H1 (cell line): ENCODE measurements around the gene ADAMTS13. TPM values are rescaled to one million over a fixed set of nuclear protein-coding genes. Genes with fewer than 3 reads are reported as not detected.

Source experiments
- CTCF ChIA-PET: fragments of 300-600 bp; sonication (Branson Sonifier 250); formaldehyde crosslinking; loops from one replicate; lab custom pipeline; 2021; ENCODE audit not compliant: partially characterized antibody; lab: Charles Lee
- POLR2A ChIA-PET: fragments of 300-600 bp; sonication (Branson Sonifier 250); formaldehyde crosslinking; loops from one replicate; lab custom pipeline; 2021; ENCODE audit warnings: inconsistent platforms; ENCODE audit not compliant: partially characterized antibody; lab: Charles Lee
- DNase-seq, 2 experiments: peaks; one replicate each; pipeline versions ENCODE4 v3.0.0 to v3.0.0-alpha.2; 2010 to 2022; ENCODE audit warnings: low spot score in 2 of 2, low read depth in 1 of 2, mixed read lengths in 1 of 2
- FAIRE-seq: peaks from 2 replicates; lab custom pipeline; 2011; peaks lifted over from hg19 to GRCh38; lab: Jason Lieb, UNC
- H2AFZ ChIP-seq: 2 replicates; pipeline ENCODE4 v1.8.1; 2012; ENCODE audit warnings: low read length, inconsistent platforms
- H2AK5ac ChIP-seq: 2 replicates; pipeline ENCODE4 v1.6.1; 2013; ENCODE audit warnings: low read depth, low read length
- H2BK120ac ChIP-seq: replicated peaks from 2 replicates; pipeline ENCODE3; 2013; ENCODE audit warnings: low read depth, low read length, inconsistent platforms
- H2BK12ac ChIP-seq: 2 replicates; pipeline ENCODE4 v1.6.1; 2013; ENCODE audit warnings: low read depth, low read length
- H2BK15ac ChIP-seq: 2 replicates; pipeline ENCODE4 v1.6.1; 2013; ENCODE audit warnings: low read length
- H2BK20ac ChIP-seq: 2 replicates; pipeline ENCODE4 v1.6.1; 2013; ENCODE audit warnings: low read length
- H2BK5ac ChIP-seq: 2 replicates; pipeline ENCODE4 v1.6.1; 2013; ENCODE audit warnings: low read depth, low read length
- H3K14ac ChIP-seq: 2 replicates; pipeline ENCODE4 v1.6.1; 2013; ENCODE audit warnings: inconsistent platforms; ENCODE audit not compliant: insufficient read length
- H3K18ac ChIP-seq: 2 replicates; pipeline ENCODE4 v1.6.1; 2013; ENCODE audit warnings: low read length; ENCODE audit errors: extremely low read depth
- H3K23ac ChIP-seq: 2 replicates; pipeline ENCODE4 v1.6.1; 2013; ENCODE audit warnings: inconsistent platforms; ENCODE audit not compliant: insufficient read length
- H3K23me2 ChIP-seq: 2 replicates; pipeline ENCODE4 v1.6.1; 2013; ENCODE audit warnings: low read depth, low read length
- H3K27ac ChIP-seq: 2 replicates; pipeline ENCODE4 v1.6.1; 2011; ENCODE audit warnings: low read depth, low read length, inconsistent platforms
- H3K27me3 ChIP-seq, 4 experiments: replicated peaks in 1 of 4; 1 replicate in 1 of 4; 2 replicates in 3 of 4; pipeline versions ENCODE4 v1.6.1 to v1.8.1; 2011 to 2013; ENCODE audit warnings: low read length in 3 of 4, mild to moderate bottlenecking in 3 of 4, inconsistent platforms in 2 of 4, mixed read lengths in 2 of 4, moderate library complexity in 1 of 4; ENCODE audit not compliant: control insufficient read depth in 3 of 4, insufficient read depth in 3 of 4; ENCODE audit errors: extremely low read depth in 1 of 4
- H3K36me3 ChIP-seq, 4 experiments: 2 replicates each; pipeline versions ENCODE4 v1.6.1 to v1.8.1; 2011 to 2013; ENCODE audit warnings: mild to moderate bottlenecking in 4 of 4, low read length in 3 of 4, moderate library complexity in 2 of 4, control low read depth in 1 of 4, inconsistent platforms in 1 of 4; ENCODE audit not compliant: insufficient read depth in 4 of 4, control insufficient read depth in 2 of 4
- H3K4ac ChIP-seq: replicated peaks from 2 replicates; pipeline ENCODE3; 2013; ENCODE audit warnings: low read length, low read depth, mixed read lengths, inconsistent platforms; ENCODE audit not compliant: insufficient read length
- H3K4me1 ChIP-seq, 4 experiments: replicated peaks in 1 of 4; 1 replicate in 1 of 4; 2 replicates in 3 of 4; pipeline versions ENCODE4 v1.6.1 to v1.8.1; 2011 to 2013; ENCODE audit warnings: low read length in 3 of 4, inconsistent platforms in 2 of 4, mixed read lengths in 1 of 4; ENCODE audit not compliant: insufficient read depth in 4 of 4, control insufficient read depth in 3 of 4
- H3K4me2 ChIP-seq, 2 experiments: 2 replicates each; pipeline versions ENCODE4 v1.6.1 to v1.8.1; 2011 to 2013; ENCODE audit warnings: low read depth in 2 of 2, low read length in 2 of 2, control low read depth in 1 of 2, inconsistent platforms in 1 of 2, mild to moderate bottlenecking in 1 of 2; ENCODE audit not compliant: insufficient read depth in 1 of 2
- H3K4me3 ChIP-seq, 4 experiments: fragments of 200-600, 300-600 bp in 1 of 4; sonication (generic), shearing (Covaris generic), sonication (Bioruptor Twin) in 1 of 4; 2 replicates each; pipeline versions ENCODE4 v1.5.1 to v1.8.1; 2011 to 2016; ENCODE audit warnings: low read length in 4 of 4, low read depth in 3 of 4, control low read depth in 2 of 4, inconsistent platforms in 2 of 4, mild to moderate bottlenecking in 2 of 4, mixed read lengths in 1 of 4, moderate library complexity in 1 of 4; ENCODE audit not compliant: insufficient read depth in 2 of 4; ENCODE audit errors: extremely low read depth in 1 of 4
- H3K56ac ChIP-seq: replicated peaks from 2 replicates; pipeline ENCODE3; 2013; ENCODE audit warnings: low read depth, mild to moderate bottlenecking, mixed read lengths, low read length, inconsistent platforms; ENCODE audit not compliant: insufficient read length
- H3K79me1 ChIP-seq: 2 replicates; pipeline ENCODE4 v1.6.1; 2013; ENCODE audit warnings: low read depth, low read length, control low read depth
- H3K79me2 ChIP-seq, 2 experiments: 2 replicates each; pipeline versions ENCODE4 v1.6.1 to v1.8.1; 2012 to 2013; ENCODE audit warnings: low read length in 2 of 2, mild to moderate bottlenecking in 2 of 2, inconsistent platforms in 1 of 2; ENCODE audit not compliant: insufficient read depth in 2 of 2, control insufficient read depth in 1 of 2
- H3K9ac ChIP-seq, 4 experiments: replicated peaks in 1 of 4; 1 replicate in 1 of 4; 2 replicates in 3 of 4; pipeline versions ENCODE4 v1.6.1 to v1.8.1; 2011 to 2013; ENCODE audit warnings: low read depth in 3 of 4, low read length in 3 of 4, control low read depth in 2 of 4, mild to moderate bottlenecking in 2 of 4, moderate library complexity in 2 of 4, inconsistent platforms in 1 of 4; ENCODE audit errors: extremely low read depth in 1 of 4
- H3K9me3 ChIP-seq, 2 experiments: 2 replicates each; pipeline versions ENCODE4 v1.6.1 to v1.8.1; 2012 to 2013; ENCODE audit warnings: mild to moderate bottlenecking in 2 of 2, moderate library complexity in 2 of 2, control low read depth in 1 of 2, inconsistent platforms in 1 of 2, low read depth in 1 of 2, low read length in 1 of 2, mixed read lengths in 1 of 2; ENCODE audit not compliant: insufficient read depth in 2 of 2
- H4K20me1 ChIP-seq, 2 experiments: replicated peaks in 1 of 2; 2 replicates each; pipeline versions ENCODE3 to v1.8.1; 2011 to 2013; ENCODE audit warnings: inconsistent platforms in 2 of 2, low read length in 2 of 2, mild to moderate bottlenecking in 1 of 2; ENCODE audit not compliant: insufficient read depth in 2 of 2, control insufficient read depth in 1 of 2
- H4K5ac ChIP-seq: 2 replicates; pipeline ENCODE4 v1.6.1; 2013; ENCODE audit warnings: low read length, low read depth, mixed read lengths, inconsistent platforms; ENCODE audit not compliant: insufficient read length
- H4K8ac ChIP-seq: 2 replicates; pipeline ENCODE4 v1.8.0; 2013; ENCODE audit warnings: mild to moderate bottlenecking, moderate library complexity, low read length, inconsistent platforms; ENCODE audit not compliant: insufficient read depth; ENCODE audit errors: extremely low read depth
- H4K91ac ChIP-seq: replicated peaks from 2 replicates; pipeline ENCODE3; 2013; ENCODE audit warnings: low read length, mixed read lengths, inconsistent platforms; ENCODE audit not compliant: insufficient read length
- ATF3 ChIP-seq: IDR thresholded peaks from 2 replicates; pipeline ENCODE4 v1.6.1; 2011; ENCODE audit warnings: low read depth, mild to moderate bottlenecking, low read length; ENCODE audit not compliant: insufficient read depth
- CBX5 ChIP-seq: fragments of 300-800, 300-1000 bp; sonication (generic); IDR thresholded peaks from 2 replicates; pipeline ENCODE4 v1.7.1; 2016; ENCODE audit warnings: antibody characterized with exemption, low read length, low read depth
- CEBPB ChIP-seq: IDR thresholded peaks from 2 replicates; pipeline ENCODE4 v1.6.1; 2012; ENCODE audit warnings: low read depth, low read length
- EP300 ChIP-seq, 2 experiments: IDR thresholded peaks; 1 replicate in 1 of 2; 2 replicates in 1 of 2; pipeline ENCODE4 v1.6.1; 2011 to 2012; ENCODE audit warnings: low read depth in 2 of 2, low read length in 2 of 2, mild to moderate bottlenecking in 2 of 2, borderline replicate concordance in 1 of 2, inconsistent platforms in 1 of 2, moderate library complexity in 1 of 2
- NRF1 ChIP-seq: IDR thresholded peaks from 2 replicates; pipeline ENCODE4 v1.6.1; 2011; ENCODE audit warnings: mild to moderate bottlenecking, low read depth, low read length, improper control_type of control experiment
- PHF8 ChIP-seq: fragments of 200-600 bp; sonication (generic); conservative IDR thresholded peaks from 2 replicates; pipeline ENCODE4 v1.7.1; 2012; ENCODE audit warnings: low read depth, mild to moderate bottlenecking, inconsistent platforms, low read length, moderate library complexity
- RAD21 ChIP-seq, 2 experiments: IDR thresholded peaks in 1 of 2; conservative IDR thresholded peaks in 1 of 2; 2 replicates each; pipeline ENCODE4 v1.6.1; 2011; ENCODE audit warnings: low read depth in 2 of 2, low read length in 2 of 2, improper control_type of control experiment in 1 of 2, inconsistent platforms in 1 of 2, mild to moderate bottlenecking in 1 of 2, moderate library complexity in 1 of 2
- RFX5 ChIP-seq: IDR thresholded peaks from 2 replicates; pipeline ENCODE4 v1.6.1; 2011; ENCODE audit warnings: low read depth, low read length, improper control_type of control experiment, borderline replicate concordance
- SAP30 ChIP-seq: fragments of 300-600 bp; sonication (generic); IDR thresholded peaks from 2 replicates; pipeline ENCODE4 v1.7.1; 2012; ENCODE audit warnings: low read length, moderate library complexity, mild to moderate bottlenecking, inconsistent platforms; ENCODE audit not compliant: insufficient read depth, insufficient replicate concordance
- TAF7 ChIP-seq: optimal IDR thresholded peaks from 2 replicates; pipeline ENCODE3; 2011; ENCODE audit warnings: low read depth, mild to moderate bottlenecking, inconsistent platforms, low read length, moderate library complexity, borderline replicate concordance
- TCF12 ChIP-seq: IDR thresholded peaks from 2 replicates; pipeline ENCODE4 v1.6.1; 2011; ENCODE audit warnings: low read depth, mild to moderate bottlenecking, low read length
- WGBS, 2 experiments: shearing (Covaris generic) in 1 of 2; methylation state at CpG; one replicate each; pipeline versions ENCODE4 v1.1.6 to v1.1.7; 2013 to 2015; ENCODE audit warnings: low lambda C conversion rate in 2 of 2, mixed read lengths in 2 of 2, inconsistent platforms in 1 of 2, low coverage in 1 of 2, missing lambda C conversion rate in 1 of 2; ENCODE audit not compliant: insufficient replicate concordance in 2 of 2, insufficient coverage in 1 of 2, insufficient read length in 1 of 2; ENCODE audit errors: extremely low coverage in 1 of 2, missing lambda C conversion rate in 1 of 2; 5-methylcytosine and 5-hydroxymethylcytosine counted together
- polyA plus RNA-seq, 7 experiments: library from polyadenylated mRNA; depleted of rRNA in 3 of 7; stranded (reverse) in 5 of 7; unstranded in 2 of 7; fragments of >200 nt in 5 of 7; fragments of 200-250 nt in 2 of 7; gene quantifications; 1 replicate in 5 of 7; 2 replicates in 1 of 7; 4 replicates in 1 of 7; pipeline versions ENCODE4 v1.2.1 to v1.2.3, GENCODE V29; 2011 to 2013; ENCODE audit warnings: missing spikeins in 2 of 7, mixed read lengths in 2 of 7
- total RNA-seq: library from RNA; stranded (reverse); fragmentation: NEBNext Ultra II Directional; extraction: Animal tissue kit (Norgen Biotek cat#: 25700); gene quantifications from 2 replicates; pipeline ENCODE4 v1.2.1, GENCODE V29; 2021

The ADAMTS13 gene
- total and polyA plus RNA-seq, 2 of the 8 experiments (the other 6 are each of a cell fraction or from before 2014, with no cell fraction given) = 4.4 to 5.8 TPM

GRCh38 chr9:133390713-133391112, 31.5 kb upstream of the ADAMTS13 start:
- Histone ChIP-seq H3K79me2 (no peaks in the 10 kb centered on the region), H3K4ac (no peak overlapping the region), H3K27me3 (no peaks in the 10 kb centered on the region; a peak in 3 of 7 replicates), H3K36me3 (no peaks in the 10 kb centered on the region), H2BK120ac (no peak overlapping the region), H2BK15ac (no peak overlapping the region), H2BK5ac (no peak overlapping the region), H3K14ac (no peak overlapping the region), H3K23ac (no peak overlapping the region), H3K4me3 (no peak overlapping the region), H3K4me1 (no peaks in the 10 kb centered on the region), H3K27ac (no peak overlapping the region), H4K8ac (no peak overlapping the region), H3K56ac (no peak overlapping the region), H3K9me3 (peaks cover 4% of the 10 kb centered on the region in 2 experiments; a peak in 1 of 4 replicates), H2BK20ac (no peak overlapping the region), H4K91ac (no peak overlapping the region), H4K5ac (no peak overlapping the region), H3K79me1 (no peaks in the 10 kb centered on the region), H3K18ac (no peak overlapping the region), H2AFZ (no peak overlapping the region), H3K4me2 (no peak overlapping the region), H2BK12ac (no peak overlapping the region), H3K9ac (no peak overlapping the region), H3K23me2 (peaks cover 12% of the 10 kb centered on the region; the same call in 1 of the 2 replicates), H2AK5ac (no peak overlapping the region), H4K20me1 (peaks cover 0 to 2% of the 10 kb centered on the region in 2 experiments)
- DNase-seq = no peak
- ChIA-PET POLR2A (interaction anchor here (0.6 to 1.7 kb wide), 3 partner anchors 13 to 43 kb away, joined by 3 to 5 read pairs (median 3); partner anchors contain the start of genes MED22 and RPL7A), CTCF (interaction anchor here (0.6 to 2.7 kb wide), 3 partner anchors 11 to 17 kb away, joined by 3 to 11 read pairs (median 4); no protein-coding TSS in a partner anchor)
- FAIRE-seq = no peak
- 78% methylated on average over 7 of the region's 7 CpGs; no CpG with 5 or more reads in 1 of the 2 experiments for WGBS, 2 experiments
- TF ChIP-seq TCF12 (no peak), SAP30 (no peak), PHF8 (no peak), TAF7 (no peak), ATF3 (no peak), EP300 (IDR thresholded peaks at IDR 0.05; ENCODE audit: borderline replicate concordance in 1 of 2, low read depth in 2 of 2, low read length in 2 of 2) (no peak), NRF1 (no peak), RFX5 (no peak), CBX5 (no peak), CEBPB (no peak), RAD21 (IDR thresholded peaks at IDR 0.05 in 1 of 2, conservative IDR thresholded peaks at IDR 0.05 in 1 of 2; ENCODE audit: low read depth in 2 of 2, low read length in 2 of 2) (no peak)
